ENCODE measurements around the gene PITPNB.

The PITPNB gene

GRCh38 chr22:27896245-27896644 is 22.8 kb downstream of the PITPNB start:
- in situ Hi-C loops (cut with HindIII; ENCODE audit: low sequenced_read_pairs), result no loop called here
- no peak overlapping the region for H3K4me3 ChIP-seq (ENCODE audit: low read depth, low read length)
- no peak for DNase-seq (ENCODE audit: low read depth)
- TF ChIP-seq, protein P1, sequence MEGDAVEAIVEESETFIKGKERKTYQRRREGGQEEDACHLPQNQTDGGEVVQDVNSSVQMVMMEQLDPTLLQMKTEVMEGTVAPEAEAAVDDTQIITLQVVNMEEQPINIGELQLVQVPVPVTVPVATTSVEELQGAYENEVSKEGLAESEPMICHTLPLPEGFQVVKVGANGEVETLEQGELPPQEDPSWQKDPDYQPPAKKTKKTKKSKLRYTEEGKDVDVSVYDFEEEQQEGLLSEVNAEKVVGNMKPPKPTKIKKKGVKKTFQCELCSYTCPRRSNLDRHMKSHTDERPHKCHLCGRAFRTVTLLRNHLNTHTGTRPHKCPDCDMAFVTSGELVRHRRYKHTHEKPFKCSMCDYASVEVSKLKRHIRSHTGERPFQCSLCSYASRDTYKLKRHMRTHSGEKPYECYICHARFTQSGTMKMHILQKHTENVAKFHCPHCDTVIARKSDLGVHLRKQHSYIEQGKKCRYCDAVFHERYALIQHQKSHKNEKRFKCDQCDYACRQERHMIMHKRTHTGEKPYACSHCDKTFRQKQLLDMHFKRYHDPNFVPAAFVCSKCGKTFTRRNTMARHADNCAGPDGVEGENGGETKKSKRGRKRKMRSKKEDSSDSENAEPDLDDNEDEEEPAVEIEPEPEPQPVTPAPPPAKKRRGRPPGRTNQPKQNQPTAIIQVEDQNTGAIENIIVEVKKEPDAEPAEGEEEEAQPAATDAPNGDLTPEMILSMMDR (IDR thresholded peaks at IDR 0.05; ENCODE audit: low read depth, low read length, missing control alignments), result no peak

DNA sequence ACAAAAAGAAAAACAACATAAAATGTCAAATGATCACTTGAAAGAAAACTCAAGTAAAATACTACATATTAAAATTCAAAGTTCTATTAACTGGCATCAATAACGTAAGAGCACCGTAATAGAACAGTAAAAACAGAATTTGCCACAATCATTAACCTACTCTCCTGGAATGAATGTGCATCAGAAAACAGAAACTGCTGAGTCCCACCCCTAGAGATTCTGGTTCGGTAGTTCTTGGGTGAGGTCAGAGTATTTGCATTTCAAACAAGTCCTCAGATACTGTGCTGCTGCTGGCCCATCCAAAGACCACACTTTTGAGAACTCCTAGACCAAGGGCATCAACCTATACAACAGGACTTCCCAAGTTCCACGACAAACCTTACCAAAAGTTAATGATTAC is 23.5 kb downstream of the PITPNB start:
- in situ Hi-C loops (cut with HindIII; ENCODE audit: low sequenced_read_pairs), result no loop called here
- TF ChIP-seq, protein P1 (IDR thresholded peaks at IDR 0.05; ENCODE audit: low read depth, low read length, missing control alignments), result no peak
- no peak overlapping the region for H3K4me3 ChIP-seq (ENCODE audit: low read depth, low read length)
- no peak for DNase-seq (ENCODE audit: low read depth)

- in situ Hi-C loops (cut with HindIII; ENCODE audit: low sequenced_read_pairs), result no loop called here
- TF ChIP-seq, protein P1 (IDR thresholded peaks at IDR 0.05; ENCODE audit: low read depth, low read length, missing control alignments), result no peak
- DNase-seq (ENCODE audit: low read depth), result no peak
- no peak overlapping the region for H3K4me3 ChIP-seq (ENCODE audit: low read depth, low read length)
Measured at GRCh38 chr22:27892811-27893210, 26.2 kb downstream of the PITPNB start.

DNA sequence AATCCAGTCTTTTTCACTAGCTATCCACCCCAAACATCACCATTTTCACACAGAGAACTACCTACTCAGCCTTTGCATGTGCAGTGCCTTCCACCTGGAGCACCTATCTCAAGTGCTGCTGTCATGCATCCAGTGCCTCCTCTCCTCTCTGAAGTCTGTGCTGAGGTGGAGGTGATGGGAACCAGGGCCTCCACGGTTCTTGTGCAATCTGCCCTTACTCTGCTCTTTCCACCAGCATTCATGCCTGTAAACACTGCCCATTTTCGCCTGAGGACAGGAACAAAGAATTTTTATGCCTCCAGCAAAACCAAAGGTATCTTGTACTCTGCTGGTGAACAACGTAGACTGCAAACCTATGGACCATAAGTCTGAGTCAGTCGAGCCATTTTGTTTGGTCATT is 27.0 kb downstream of the PITPNB start:
- TF ChIP-seq, protein P1 (IDR thresholded peaks at IDR 0.05; ENCODE audit: low read depth, low read length, missing control alignments), result no peak
- no peak for DNase-seq (ENCODE audit: low read depth)
- H3K4me3 ChIP-seq (ENCODE audit: low read depth, low read length), result no peak overlapping the region
- in situ Hi-C loops (cut with HindIII; ENCODE audit: low sequenced_read_pairs), result no loop called here

DNA sequence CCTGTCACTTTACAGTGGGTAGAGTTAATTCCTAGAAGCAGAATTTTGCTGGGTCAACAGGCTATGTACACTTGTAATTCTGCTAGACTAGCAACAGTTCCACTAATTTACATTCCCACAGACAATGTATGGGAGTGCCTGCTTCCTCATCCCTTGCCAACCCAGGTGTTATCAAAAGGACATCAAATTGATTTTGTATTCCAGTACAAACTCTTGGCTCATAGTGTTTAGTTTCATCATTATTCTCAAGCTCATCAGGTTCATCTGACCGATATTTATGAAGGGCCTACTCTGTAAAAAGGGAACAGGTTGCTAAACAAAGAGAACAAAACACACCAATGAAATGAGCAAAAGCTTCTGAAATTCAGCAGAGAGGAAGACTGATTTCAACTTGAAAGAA is 30.7 kb downstream of the PITPNB start:
- in situ Hi-C loops (cut with HindIII; ENCODE audit: low sequenced_read_pairs), result no loop called here
- H3K4me3 ChIP-seq (ENCODE audit: low read depth, low read length), result no peak overlapping the region
- no peak for DNase-seq (ENCODE audit: low read depth)
- TF ChIP-seq, protein P1 (IDR thresholded peaks at IDR 0.05; ENCODE audit: low read depth, low read length, missing control alignments), result no peak

DNA sequence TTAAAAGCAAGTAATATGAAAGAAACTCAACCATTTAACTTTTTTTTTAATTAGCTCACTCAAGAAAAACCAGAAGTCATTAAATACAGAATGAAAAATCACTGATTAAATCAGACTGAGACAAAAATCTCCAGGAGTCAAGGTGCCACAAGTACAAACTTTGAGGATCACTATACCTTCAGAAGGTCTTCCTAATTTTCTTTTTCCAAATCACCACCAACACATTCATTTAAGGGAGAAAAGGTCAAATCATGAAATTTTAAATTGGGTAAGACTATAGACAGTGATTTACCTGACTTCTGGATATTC is 32.3 kb downstream of the PITPNB start:
- no peak overlapping the region for H3K4me3 ChIP-seq (ENCODE audit: low read depth, low read length)
- in situ Hi-C loops (cut with HindIII; ENCODE audit: low sequenced_read_pairs), result no loop called here
- TF ChIP-seq, protein P1 (IDR thresholded peaks at IDR 0.05; ENCODE audit: low read depth, low read length, missing control alignments), result no peak
- no peak for DNase-seq (ENCODE audit: low read depth)

All from astrocyte of the cerebellum (primary cell).